Measurements from ENCODE around the gene HASPIN. TPM values are rescaled to one million over a fixed set of nuclear protein-coding genes. Genes with fewer than 3 reads are reported as not detected.

The HASPIN gene
- polyA plus RNA-seq, 1 donor from 2014 or later = 0.32 TPM

DNA sequence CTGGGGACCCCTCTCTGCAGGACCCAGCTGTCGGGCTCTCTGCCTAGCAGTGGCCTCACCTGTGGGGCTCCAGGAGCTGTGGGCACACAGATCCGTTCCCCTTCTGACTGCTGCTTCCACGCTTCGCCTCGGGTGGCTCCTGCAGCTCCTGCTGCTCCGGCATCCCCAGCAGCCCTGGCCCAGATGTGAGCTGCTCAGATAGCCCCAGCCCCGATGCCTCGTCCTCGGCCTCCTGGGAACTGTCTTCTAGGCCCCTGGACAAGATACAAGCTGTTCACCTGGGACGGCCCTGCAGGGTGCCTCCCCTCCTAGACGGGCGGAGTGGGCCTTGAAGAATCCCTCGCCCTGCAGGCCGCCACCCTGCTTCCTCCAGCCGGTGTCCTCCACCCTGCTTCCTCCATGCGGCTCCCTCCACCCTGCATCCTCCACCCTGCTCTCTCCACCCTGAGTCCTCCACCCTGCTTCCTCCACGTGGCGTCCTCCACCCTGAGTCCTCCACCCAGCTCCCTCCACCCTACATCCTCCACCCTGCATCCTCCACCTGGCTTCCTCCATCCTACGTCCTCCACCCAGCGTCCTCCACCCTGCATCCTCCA lies 44.1 kb upstream of the HASPIN start:
- no peaks in the 10 kb centered on the region for H3K36me3 ChIP-seq (ENCODE audit: insufficient read depth, low read length)
- H3K4me2 ChIP-seq (ENCODE audit: low read length) = no peak overlapping the region
- H3K27me3 ChIP-seq (ENCODE audit: insufficient read depth, low read depth, low read length) = no peaks in the 10 kb centered on the region
- no peaks in the 10 kb centered on the region for H4K20me1 ChIP-seq (ENCODE audit: insufficient read depth)
- no peak overlapping the region for H2AFZ ChIP-seq (ENCODE audit: low read depth, low read length)
- no peaks in the 10 kb centered on the region for H3F3A ChIP-seq (ENCODE audit: insufficient read depth, low read length, poor library complexity, severe bottlenecking)
- no peaks in the 10 kb centered on the region for H3K9me3 ChIP-seq (ENCODE audit: low read length)
- TF ChIP-seq EP300 (conservative IDR thresholded peaks at IDR 0.05; ENCODE audit: poor library complexity, severe bottlenecking) = no peak
- no peak for TF ChIP-seq SMC3 (conservative IDR thresholded peaks at IDR 0.05; ENCODE audit: poor library complexity)
- TF ChIP-seq, protein P1, sequence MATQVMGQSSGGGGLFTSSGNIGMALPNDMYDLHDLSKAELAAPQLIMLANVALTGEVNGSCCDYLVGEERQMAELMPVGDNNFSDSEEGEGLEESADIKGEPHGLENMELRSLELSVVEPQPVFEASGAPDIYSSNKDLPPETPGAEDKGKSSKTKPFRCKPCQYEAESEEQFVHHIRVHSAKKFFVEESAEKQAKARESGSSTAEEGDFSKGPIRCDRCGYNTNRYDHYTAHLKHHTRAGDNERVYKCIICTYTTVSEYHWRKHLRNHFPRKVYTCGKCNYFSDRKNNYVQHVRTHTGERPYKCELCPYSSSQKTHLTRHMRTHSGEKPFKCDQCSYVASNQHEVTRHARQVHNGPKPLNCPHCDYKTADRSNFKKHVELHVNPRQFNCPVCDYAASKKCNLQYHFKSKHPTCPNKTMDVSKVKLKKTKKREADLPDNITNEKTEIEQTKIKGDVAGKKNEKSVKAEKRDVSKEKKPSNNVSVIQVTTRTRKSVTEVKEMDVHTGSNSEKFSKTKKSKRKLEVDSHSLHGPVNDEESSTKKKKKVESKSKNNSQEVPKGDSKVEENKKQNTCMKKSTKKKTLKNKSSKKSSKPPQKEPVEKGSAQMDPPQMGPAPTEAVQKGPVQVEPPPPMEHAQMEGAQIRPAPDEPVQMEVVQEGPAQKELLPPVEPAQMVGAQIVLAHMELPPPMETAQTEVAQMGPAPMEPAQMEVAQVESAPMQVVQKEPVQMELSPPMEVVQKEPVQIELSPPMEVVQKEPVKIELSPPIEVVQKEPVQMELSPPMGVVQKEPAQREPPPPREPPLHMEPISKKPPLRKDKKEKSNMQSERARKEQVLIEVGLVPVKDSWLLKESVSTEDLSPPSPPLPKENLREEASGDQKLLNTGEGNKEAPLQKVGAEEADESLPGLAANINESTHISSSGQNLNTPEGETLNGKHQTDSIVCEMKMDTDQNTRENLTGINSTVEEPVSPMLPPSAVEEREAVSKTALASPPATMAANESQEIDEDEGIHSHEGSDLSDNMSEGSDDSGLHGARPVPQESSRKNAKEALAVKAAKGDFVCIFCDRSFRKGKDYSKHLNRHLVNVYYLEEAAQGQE (IDR thresholded peaks at IDR 0.05; ENCODE audit: borderline replicate concordance) = no peak
- TF ChIP-seq MXI1 (conservative IDR thresholded peaks at IDR 0.05; ENCODE audit: poor library complexity, severe bottlenecking) = no peak
- no peak overlapping the region for H3K27ac ChIP-seq (ENCODE audit: low read length)
- no peak overlapping the region for H3K4me3 ChIP-seq (ENCODE audit: low read length)
- no peaks in the 10 kb centered on the region for H3K9me2 ChIP-seq (ENCODE audit: insufficient read depth, low read length)
- H3K79me2 ChIP-seq (replicated peaks; ENCODE audit: insufficient read depth, low read length) = no peaks in the 10 kb centered on the region
- no peak overlapping the region for H3K9ac ChIP-seq (ENCODE audit: low read length)

DNA sequence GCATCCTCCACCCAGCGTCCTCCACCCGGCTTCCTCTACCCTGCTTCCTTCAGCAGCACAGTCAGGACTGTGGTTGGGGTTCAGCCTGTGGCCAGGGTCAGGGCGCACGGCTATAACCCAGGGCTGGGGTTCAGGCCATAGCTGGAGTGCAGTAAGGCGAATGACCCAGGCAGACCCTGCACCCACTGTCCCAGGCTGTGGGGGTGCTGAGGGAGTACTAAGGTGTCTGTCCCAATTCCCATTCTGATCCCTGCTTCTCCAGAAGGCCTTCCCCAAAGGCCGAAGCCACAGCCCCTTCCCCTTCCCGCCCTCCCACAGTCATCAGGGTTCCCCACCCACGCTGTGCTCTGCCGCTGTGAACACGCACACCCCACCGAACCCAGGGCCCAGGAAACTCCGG lies 42.6 kb upstream of the HASPIN start:
- Histone ChIP-seq H3K9ac (ENCODE audit: low read length) (no peak overlapping the region), H3K4me3 (ENCODE audit: low read length) (no peak overlapping the region), H3K79me2 (replicated peaks; ENCODE audit: insufficient read depth, low read length) (no peaks in the 10 kb centered on the region), H2AFZ (ENCODE audit: low read depth, low read length) (no peak overlapping the region), H3K27me3 (ENCODE audit: insufficient read depth, low read depth, low read length) (no peaks in the 10 kb centered on the region), H3K9me2 (ENCODE audit: insufficient read depth, low read length) (no peaks in the 10 kb centered on the region), H4K20me1 (ENCODE audit: insufficient read depth) (no peaks in the 10 kb centered on the region), H3F3A (ENCODE audit: insufficient read depth, low read length, poor library complexity, severe bottlenecking) (no peaks in the 10 kb centered on the region), H3K27ac (ENCODE audit: low read length) (no peak overlapping the region), H3K36me3 (ENCODE audit: insufficient read depth, low read length) (no peaks in the 10 kb centered on the region), H3K9me3 (ENCODE audit: low read length) (no peaks in the 10 kb centered on the region), H3K4me2 (ENCODE audit: low read length) (no peak overlapping the region)
- TF ChIP-seq EP300 (conservative IDR thresholded peaks at IDR 0.05; ENCODE audit: poor library complexity, severe bottlenecking) (no peak), EZH2 (IDR thresholded peaks at IDR 0.05; ENCODE audit: borderline replicate concordance, insufficient read depth, low read length, poor library complexity, severe bottlenecking) (no peak), TAF1 (IDR thresholded peaks at IDR 0.05; ENCODE audit: low read depth) (no peak), SMC3 (conservative IDR thresholded peaks at IDR 0.05; ENCODE audit: poor library complexity) (no peak)
- TF ChIP-seq, protein P2, sequence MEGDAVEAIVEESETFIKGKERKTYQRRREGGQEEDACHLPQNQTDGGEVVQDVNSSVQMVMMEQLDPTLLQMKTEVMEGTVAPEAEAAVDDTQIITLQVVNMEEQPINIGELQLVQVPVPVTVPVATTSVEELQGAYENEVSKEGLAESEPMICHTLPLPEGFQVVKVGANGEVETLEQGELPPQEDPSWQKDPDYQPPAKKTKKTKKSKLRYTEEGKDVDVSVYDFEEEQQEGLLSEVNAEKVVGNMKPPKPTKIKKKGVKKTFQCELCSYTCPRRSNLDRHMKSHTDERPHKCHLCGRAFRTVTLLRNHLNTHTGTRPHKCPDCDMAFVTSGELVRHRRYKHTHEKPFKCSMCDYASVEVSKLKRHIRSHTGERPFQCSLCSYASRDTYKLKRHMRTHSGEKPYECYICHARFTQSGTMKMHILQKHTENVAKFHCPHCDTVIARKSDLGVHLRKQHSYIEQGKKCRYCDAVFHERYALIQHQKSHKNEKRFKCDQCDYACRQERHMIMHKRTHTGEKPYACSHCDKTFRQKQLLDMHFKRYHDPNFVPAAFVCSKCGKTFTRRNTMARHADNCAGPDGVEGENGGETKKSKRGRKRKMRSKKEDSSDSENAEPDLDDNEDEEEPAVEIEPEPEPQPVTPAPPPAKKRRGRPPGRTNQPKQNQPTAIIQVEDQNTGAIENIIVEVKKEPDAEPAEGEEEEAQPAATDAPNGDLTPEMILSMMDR (IDR thresholded peaks at IDR 0.05; ENCODE audit: poor library complexity, severe bottlenecking) = no peak

DNA sequence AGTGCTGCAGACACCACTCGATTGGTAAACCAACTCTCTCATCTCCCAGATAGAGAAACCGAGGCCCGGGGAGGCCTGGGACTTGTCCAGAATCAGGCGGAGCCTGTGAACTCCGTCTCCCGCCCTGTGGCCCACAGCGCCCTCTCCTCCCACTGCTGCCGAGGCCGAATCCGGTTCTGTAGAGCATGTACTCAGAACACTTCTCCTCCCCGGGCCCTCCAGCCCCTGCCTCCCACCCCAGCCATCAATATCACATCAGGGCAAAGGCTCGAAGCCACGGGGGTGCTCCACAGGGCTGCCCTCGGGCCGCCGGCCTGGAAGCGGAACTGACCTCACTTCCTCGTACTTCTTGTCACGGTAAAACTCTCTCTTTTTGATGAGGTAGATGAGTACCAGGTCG lies 42.1 kb upstream of the HASPIN start:
- no peaks in the 10 kb centered on the region for H3K9me2 ChIP-seq (ENCODE audit: insufficient read depth, low read length)
- H3K79me2 ChIP-seq (replicated peaks; ENCODE audit: insufficient read depth, low read length) = no peaks in the 10 kb centered on the region
- no peak overlapping the region for H3K4me2 ChIP-seq (ENCODE audit: low read length)
- no peak overlapping the region for H2AFZ ChIP-seq (ENCODE audit: low read depth, low read length)
- H3K27me3 ChIP-seq (ENCODE audit: insufficient read depth, low read depth, low read length) = no peaks in the 10 kb centered on the region
- no peak overlapping the region for H3K4me3 ChIP-seq (ENCODE audit: low read length)
- no peaks in the 10 kb centered on the region for H3K36me3 ChIP-seq (ENCODE audit: insufficient read depth, low read length)
- no peaks in the 10 kb centered on the region for H3F3A ChIP-seq (ENCODE audit: insufficient read depth, low read length, poor library complexity, severe bottlenecking)
- H3K9ac ChIP-seq (ENCODE audit: low read length) = no peak overlapping the region
- no peaks in the 10 kb centered on the region for H4K20me1 ChIP-seq (ENCODE audit: insufficient read depth)
- H3K27ac ChIP-seq (ENCODE audit: low read length) = no peak overlapping the region
- no peaks in the 10 kb centered on the region for H3K9me3 ChIP-seq (ENCODE audit: low read length)
- TF ChIP-seq TAF1 (IDR thresholded peaks at IDR 0.05; ENCODE audit: low read depth) (no peak), SMC3 (conservative IDR thresholded peaks at IDR 0.05; ENCODE audit: poor library complexity) (no peak), POLR2AphosphoS5 (IDR thresholded peaks at IDR 0.05) (no peak), EZH2 (IDR thresholded peaks at IDR 0.05; ENCODE audit: borderline replicate concordance, insufficient read depth, low read length, poor library complexity, severe bottlenecking) (no peak), EP300 (conservative IDR thresholded peaks at IDR 0.05; ENCODE audit: poor library complexity, severe bottlenecking) (no peak), RAD21 (conservative IDR thresholded peaks at IDR 0.05) (no peak), MXI1 (conservative IDR thresholded peaks at IDR 0.05; ENCODE audit: poor library complexity, severe bottlenecking) (no peak)
- TF ChIP-seq, protein P1 (IDR thresholded peaks at IDR 0.05; ENCODE audit: borderline replicate concordance) = no peak
- TF ChIP-seq, protein P2 (IDR thresholded peaks at IDR 0.05; ENCODE audit: poor library complexity, severe bottlenecking) = no peak

All from neural cell (in vitro differentiated cells).